Measurements from ENCODE around the gene TGFB2. TPM values are rescaled to one million over a fixed set of nuclear protein-coding genes. Genes with fewer than 3 reads are reported as not detected.
A peak's percentile ranks its signal among the peaks of the same experiment; 100 is the strongest.

The TGFB2 gene
- polyA plus RNA-seq, 1 experiment: 4.8 TPM

DNA sequence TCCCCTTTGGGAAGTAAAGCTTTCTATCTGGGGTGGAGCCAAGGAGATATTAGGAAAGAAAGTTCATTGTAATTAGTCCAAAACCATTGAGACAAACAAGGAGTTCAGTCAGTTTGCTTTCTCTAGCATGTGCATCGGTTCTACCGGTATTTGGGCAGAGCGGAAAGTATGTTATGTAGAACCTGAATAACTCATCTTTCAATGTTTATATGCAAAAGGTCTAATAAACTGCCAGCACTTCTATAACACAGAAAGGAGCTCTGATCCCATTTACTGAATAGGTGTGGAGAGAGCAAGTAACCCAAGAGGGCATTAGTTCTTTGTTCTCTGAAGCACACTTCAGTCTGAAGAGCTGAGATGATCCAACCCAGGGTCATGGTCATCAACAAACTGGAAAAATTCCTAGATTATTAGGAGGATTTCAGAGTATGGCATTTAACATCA is 3.5 kb downstream of the TGFB2 start:
- ChIA-PET CTCF (interaction anchor here (4.0 kb wide), 1 partner anchor 12 kb away, joined by 14 read pairs; no protein-coding TSS in a partner anchor), POLR2A (no interaction called here)
- Histone ChIP-seq H3K36me3 (ENCODE audit: control insufficient read depth, insufficient read depth, low read length) (no peaks in the 10 kb centered on the region), H3K4me3 (ENCODE audit: low read depth, low read length) (peak overlapping the region; percentile 23; the same call in 1 of the 2 replicates), H3K27me3 (ENCODE audit: control insufficient read depth, insufficient read depth, low read length) (no peaks in the 10 kb centered on the region)
- TF ChIP-seq, protein P1, sequence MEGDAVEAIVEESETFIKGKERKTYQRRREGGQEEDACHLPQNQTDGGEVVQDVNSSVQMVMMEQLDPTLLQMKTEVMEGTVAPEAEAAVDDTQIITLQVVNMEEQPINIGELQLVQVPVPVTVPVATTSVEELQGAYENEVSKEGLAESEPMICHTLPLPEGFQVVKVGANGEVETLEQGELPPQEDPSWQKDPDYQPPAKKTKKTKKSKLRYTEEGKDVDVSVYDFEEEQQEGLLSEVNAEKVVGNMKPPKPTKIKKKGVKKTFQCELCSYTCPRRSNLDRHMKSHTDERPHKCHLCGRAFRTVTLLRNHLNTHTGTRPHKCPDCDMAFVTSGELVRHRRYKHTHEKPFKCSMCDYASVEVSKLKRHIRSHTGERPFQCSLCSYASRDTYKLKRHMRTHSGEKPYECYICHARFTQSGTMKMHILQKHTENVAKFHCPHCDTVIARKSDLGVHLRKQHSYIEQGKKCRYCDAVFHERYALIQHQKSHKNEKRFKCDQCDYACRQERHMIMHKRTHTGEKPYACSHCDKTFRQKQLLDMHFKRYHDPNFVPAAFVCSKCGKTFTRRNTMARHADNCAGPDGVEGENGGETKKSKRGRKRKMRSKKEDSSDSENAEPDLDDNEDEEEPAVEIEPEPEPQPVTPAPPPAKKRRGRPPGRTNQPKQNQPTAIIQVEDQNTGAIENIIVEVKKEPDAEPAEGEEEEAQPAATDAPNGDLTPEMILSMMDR (IDR thresholded peaks at IDR 0.05; ENCODE audit: insufficient read depth, low read depth, low read length): no peak
- no peak for DNase-seq (ENCODE audit: low read depth)

DNA sequence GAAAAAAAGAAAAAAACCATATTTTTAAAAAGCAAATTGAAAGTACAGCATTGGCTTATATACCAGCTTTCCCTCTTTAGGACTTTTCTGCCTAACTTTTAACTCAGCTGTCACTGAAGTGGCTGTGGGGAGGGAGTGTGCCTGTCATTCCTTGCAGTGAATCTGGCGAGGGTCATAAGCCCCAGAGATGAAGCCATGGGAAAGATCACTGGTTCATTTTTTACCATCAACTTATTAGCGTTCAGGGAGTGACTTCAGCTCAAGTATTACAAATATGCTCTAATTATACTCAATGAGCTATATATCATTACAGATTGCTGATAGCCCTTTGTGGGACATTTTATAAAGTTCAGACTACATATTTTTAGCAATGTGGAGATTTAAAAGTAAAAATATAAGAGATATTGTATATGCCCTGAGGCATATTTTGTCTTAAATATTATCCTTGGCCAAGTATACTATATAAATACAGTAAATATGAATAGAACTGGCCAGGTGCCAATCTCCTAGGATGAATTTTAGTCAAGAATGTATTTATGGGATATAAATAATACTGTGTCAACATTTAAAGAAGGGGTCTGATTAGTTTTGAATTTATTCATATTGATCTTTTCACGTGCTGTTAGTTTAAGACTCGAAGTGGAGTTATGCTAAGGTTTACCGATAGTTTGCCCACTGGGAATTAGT is 4.4 kb downstream of the TGFB2 start:
- Histone ChIP-seq H3K36me3 (ENCODE audit: control insufficient read depth, insufficient read depth, low read length) (no peaks in the 10 kb centered on the region), H3K27me3 (ENCODE audit: control insufficient read depth, insufficient read depth, low read length) (no peaks in the 10 kb centered on the region), H3K4me3 (ENCODE audit: low read depth, low read length) (no peak overlapping the region)
- DNase-seq (ENCODE audit: low read depth): no peak
- CTCF ChIA-PET: interaction anchor here (0.8 kb wide), 1 partner anchor 15 kb away, joined by 3 read pairs; no protein-coding TSS in a partner anchor
- POLR2A ChIA-PET: no interaction called here
- TF ChIP-seq, protein P1 (IDR thresholded peaks at IDR 0.05; ENCODE audit: insufficient read depth, low read depth, low read length): no peak

DNA sequence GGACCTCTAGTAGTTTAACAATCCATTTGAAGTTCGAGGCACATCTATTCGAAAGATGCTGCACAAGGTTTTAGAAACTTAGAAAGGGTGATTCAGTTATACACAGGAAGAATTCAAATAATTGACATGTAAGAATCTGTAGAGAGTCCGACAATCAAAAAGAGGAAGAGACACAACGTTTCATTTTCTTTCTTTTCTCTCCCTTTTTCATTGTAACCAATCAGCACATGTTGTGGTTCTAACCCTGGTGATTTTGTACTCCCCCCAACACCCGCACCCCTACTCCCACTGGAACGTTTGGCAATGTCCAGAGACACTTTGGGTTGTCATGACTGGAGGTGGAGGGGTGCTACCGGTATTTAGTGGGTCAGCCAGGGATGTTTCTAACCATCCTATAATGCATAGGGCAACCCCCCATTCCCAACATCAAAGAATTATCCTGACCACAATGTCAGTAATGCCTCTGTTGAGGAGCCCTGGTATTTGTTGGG is 4.9 kb downstream of the TGFB2 start:
- ChIA-PET CTCF (interaction anchor here (0.8 to 1.3 kb wide), 2 partner anchors 15 to 171 kb away, joined by 3 to 4 read pairs; no protein-coding TSS in a partner anchor), POLR2A (no interaction called here)
- TF ChIP-seq, protein P1 (IDR thresholded peaks at IDR 0.05; ENCODE audit: insufficient read depth, low read depth, low read length): no peak
- H3K36me3 ChIP-seq (ENCODE audit: control insufficient read depth, insufficient read depth, low read length): no peaks in the 10 kb centered on the region
- no peaks in the 10 kb centered on the region for H3K27me3 ChIP-seq (ENCODE audit: control insufficient read depth, insufficient read depth, low read length)
- H3K4me3 ChIP-seq (ENCODE audit: low read depth, low read length): no peak overlapping the region
- DNase-seq (ENCODE audit: low read depth): no peak

DNA sequence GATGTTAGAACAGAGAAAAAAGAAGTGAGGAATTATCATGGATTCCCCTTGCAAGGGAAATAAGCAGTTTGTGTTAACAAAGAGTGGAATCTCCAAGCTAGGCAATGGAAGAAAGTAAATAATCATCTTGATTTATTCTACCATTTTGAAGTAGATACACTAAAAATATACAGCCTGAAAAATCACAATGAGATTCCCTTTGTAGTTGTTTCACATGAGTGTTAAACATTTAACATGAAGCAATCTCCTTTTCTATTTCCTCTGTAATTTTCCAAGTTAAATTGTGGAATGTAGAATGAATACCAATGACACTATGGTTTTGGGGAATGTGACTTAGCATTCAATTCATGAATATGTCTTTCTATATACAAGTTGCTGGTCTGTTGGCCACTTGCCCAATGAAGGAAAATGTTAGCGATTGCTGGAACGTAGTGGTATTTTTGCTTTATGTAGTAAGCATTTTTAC is 5.7 kb downstream of the TGFB2 start:
- POLR2A ChIA-PET: no interaction called here
- DNase-seq (ENCODE audit: low read depth): no peak
- TF ChIP-seq, protein P1 (IDR thresholded peaks at IDR 0.05; ENCODE audit: insufficient read depth, low read depth, low read length): no peak
- Histone ChIP-seq H3K36me3 (ENCODE audit: control insufficient read depth, insufficient read depth, low read length) (no peaks in the 10 kb centered on the region), H3K27me3 (ENCODE audit: control insufficient read depth, insufficient read depth, low read length) (no peaks in the 10 kb centered on the region), H3K4me3 (ENCODE audit: low read depth, low read length) (no peak overlapping the region)
- CTCF ChIA-PET: interaction anchor here (1.3 kb wide), 1 partner anchor 170 kb away, joined by 4 read pairs; no protein-coding TSS in a partner anchor

DNA sequence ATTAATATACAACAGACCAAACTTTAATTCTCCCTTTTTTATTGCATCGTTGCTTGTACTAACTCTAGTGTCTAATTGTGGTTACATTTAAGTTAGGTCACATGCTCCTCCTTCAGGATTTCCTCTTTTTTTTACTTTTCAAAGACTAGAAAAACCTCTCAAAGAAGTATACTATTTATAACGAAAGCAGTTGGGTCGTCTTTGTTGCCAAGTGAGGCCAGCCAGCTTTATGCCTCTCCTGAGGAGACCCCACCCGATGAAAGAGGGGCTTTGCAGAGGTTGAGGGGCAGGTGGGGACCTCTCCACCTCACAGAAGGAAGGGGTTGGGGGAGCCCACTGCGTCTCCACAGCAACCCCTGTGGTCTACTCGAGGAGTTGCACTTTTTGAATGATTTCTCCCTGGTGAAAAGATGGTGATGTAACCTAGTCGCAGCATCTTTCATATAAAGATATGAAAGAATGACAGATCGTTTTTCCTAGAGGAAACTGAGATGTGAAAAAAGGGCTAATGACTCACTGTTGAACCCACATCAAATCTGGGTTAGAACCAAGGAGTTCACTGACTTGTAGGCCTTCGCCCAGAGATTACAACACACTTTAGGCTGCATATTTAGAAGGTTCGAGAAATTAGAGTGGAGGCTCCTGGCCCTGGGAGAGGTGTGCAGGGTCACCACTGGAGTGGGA is 6.4 kb downstream of the TGFB2 start:
- ChIA-PET CTCF (interaction anchor here (1.3 kb wide), 1 partner anchor 170 kb away, joined by 4 read pairs; no protein-coding TSS in a partner anchor), POLR2A (no interaction called here)
- H3K4me3 ChIP-seq (ENCODE audit: low read depth, low read length): no peak overlapping the region
- DNase-seq (ENCODE audit: low read depth): no peak
- TF ChIP-seq, protein P1 (IDR thresholded peaks at IDR 0.05; ENCODE audit: insufficient read depth, low read depth, low read length): peak; percentile 37
- H3K27me3 ChIP-seq (ENCODE audit: control insufficient read depth, insufficient read depth, low read length): no peaks in the 10 kb centered on the region
- no peaks in the 10 kb centered on the region for H3K36me3 ChIP-seq (ENCODE audit: control insufficient read depth, insufficient read depth, low read length)

All from BJ (cell line).